ENCODE results near the gene ST3GAL4.
"Not testable (repeated sequence)": the region's sequence is repeated elsewhere in the genome, so short reads cannot be mapped to it uniquely, and the experiment has no call there.

Gene ST3GAL4

GRCh38 chr11:126347751-126348668 lies 7.5 kb upstream of the ST3GAL4 start:
- DNase-seq: no peak

- peak; percentile 48 to 83 for DNase-seq
These were observed 6.5 kb upstream of the ST3GAL4 start for GRCh38 chr11:126348806-126349582.

- no peak for DNase-seq
These were observed 4.7 kb upstream of the ST3GAL4 start for GRCh38 chr11:126350836-126351235.

- DNase-seq: no peak
These were observed 3.3 kb upstream of the ST3GAL4 start for GRCh38 chr11:126352163-126352562.

- peak in 1 of 2 experiments; percentile 21 for DNase-seq
These were observed 2.3 kb upstream of the ST3GAL4 start for GRCh38 chr11:126352934-126353801.

GRCh38 chr11:126354631-126355323 lies 709 bp upstream of the ST3GAL4 start:
- no peak for DNase-seq

GRCh38 chr11:126355926-126356897 lies 726 bp downstream of the ST3GAL4 start:
- peak in 1 of 2 experiments; percentile 34 for DNase-seq

GRCh38 chr11:126357055-126357962 lies 1.8 kb downstream of the ST3GAL4 start:
- DNase-seq: peak in 1 of 2 experiments; percentile 38

- DNase-seq: no peak
These were observed 2.7 kb downstream of the ST3GAL4 start for GRCh38 chr11:126357969-126358762.

GRCh38 chr11:126358763-126359160 lies 3.3 kb downstream of the ST3GAL4 start:
- no peak for DNase-seq

GRCh38 chr11:126359431-126360048 lies 4.1 kb downstream of the ST3GAL4 start:
- peak; percentile 92 to 99 for DNase-seq

- no peak for DNase-seq
These were observed 4.6 kb downstream of the ST3GAL4 start for GRCh38 chr11:126360049-126360446.

- no peak for DNase-seq
These were observed 5.9 kb downstream of the ST3GAL4 start for GRCh38 chr11:126361400-126361799.

- DNase-seq: no peak
These were observed 7.6 kb downstream of the ST3GAL4 start for GRCh38 chr11:126362879-126363655.

- no peak for DNase-seq
These were observed 8.3 kb downstream of the ST3GAL4 start for GRCh38 chr11:126363706-126364248.

- not testable (repeated sequence) for DNase-seq
These were observed 9.2 kb downstream of the ST3GAL4 start for GRCh38 chr11:126364735-126365134.

GRCh38 chr11:126365508-126365907 lies 10.0 kb downstream of the ST3GAL4 start:
- not testable (repeated sequence) for DNase-seq
